Left forelimb (tissue), 1 donor: Measurements from ENCODE around the gene VDAC1.
"Not testable (repeated sequence)": the region's sequence is repeated elsewhere in the genome, so short reads cannot be mapped to it uniquely, and the experiment has no call there.

Source experiments
- DNase-seq: peaks from one replicate; pipeline ENCODE4 v3.0.0-alpha.2; 2018; ENCODE audit warnings: low spot score

VDAC1 gene

DNA sequence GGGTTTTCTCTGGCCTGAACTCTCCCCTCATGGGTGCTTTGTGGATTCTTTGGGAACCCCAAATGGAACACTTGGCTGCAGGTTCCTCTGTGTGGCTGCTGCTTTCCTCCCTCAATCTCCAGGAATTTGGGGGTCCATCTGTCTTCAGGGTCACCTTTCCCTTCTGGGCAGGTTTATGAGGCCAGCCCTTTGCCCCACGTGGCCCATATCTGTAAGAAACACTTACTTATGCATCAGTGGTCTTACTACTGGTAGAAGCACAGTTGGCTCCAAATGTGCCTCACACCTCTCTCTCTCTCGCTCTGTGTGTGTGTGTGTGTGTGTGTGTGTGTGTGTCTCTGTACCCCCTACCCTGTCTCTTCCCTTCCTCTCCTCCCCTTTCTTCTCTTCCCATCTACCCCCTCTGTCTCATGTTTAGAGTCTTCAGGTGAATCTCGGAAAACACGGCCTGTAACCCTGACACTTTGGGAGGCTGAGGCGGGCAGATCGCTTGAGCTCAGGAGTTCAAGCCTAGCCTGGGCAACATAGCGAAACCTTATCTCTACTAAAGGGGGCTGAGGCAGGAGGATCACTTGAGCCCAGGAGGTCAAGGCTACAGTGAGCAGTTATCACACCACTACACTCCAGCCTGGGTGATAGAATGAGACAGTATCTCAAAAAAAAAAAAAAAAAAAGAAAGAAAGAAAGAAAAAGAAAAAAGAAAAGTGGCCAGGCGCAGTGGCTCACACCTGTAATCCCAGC lies 63.1 kb downstream of the VDAC1 start:
- no peak for DNase-seq

DNA sequence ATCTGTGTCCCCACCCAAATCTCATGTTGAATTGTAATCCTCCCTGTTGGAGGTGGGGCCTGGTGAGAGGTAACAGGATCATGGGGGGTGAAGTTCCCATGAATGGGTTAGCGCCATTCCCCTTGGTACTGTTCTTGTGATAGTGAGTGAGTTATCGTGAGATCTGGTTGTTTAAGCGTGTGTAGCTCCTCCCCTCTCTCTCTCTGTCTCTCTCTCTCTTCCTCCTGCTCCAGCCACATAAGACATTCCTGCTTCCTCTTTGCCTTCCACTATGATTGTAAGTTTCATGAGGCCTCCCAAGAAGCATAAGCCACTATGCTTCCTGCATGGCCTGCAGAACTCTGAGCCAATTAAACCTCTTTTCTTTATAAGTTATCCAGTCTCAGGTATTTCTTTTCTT lies 65.1 kb downstream of the VDAC1 start:
- no peak for DNase-seq

DNA sequence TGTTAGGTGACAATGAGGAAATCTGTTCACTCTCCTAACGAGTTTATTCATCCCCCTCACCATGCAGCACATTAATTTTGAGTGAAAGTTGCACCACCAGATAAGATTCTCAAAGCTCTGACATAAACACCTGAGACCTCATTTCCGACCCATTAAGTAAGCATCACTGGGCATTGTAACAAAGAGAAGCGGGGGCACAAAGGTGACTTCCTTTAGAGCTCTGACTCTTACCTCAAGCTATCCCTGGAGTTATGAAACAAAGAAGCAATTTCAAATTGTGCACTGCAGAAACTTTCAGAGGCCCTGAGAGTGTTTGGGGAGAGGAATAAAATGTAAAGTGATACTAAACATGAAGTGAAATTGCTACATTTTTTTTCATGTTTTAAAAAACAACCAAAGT lies 65.8 kb downstream of the VDAC1 start:
- no peak for DNase-seq

DNA sequence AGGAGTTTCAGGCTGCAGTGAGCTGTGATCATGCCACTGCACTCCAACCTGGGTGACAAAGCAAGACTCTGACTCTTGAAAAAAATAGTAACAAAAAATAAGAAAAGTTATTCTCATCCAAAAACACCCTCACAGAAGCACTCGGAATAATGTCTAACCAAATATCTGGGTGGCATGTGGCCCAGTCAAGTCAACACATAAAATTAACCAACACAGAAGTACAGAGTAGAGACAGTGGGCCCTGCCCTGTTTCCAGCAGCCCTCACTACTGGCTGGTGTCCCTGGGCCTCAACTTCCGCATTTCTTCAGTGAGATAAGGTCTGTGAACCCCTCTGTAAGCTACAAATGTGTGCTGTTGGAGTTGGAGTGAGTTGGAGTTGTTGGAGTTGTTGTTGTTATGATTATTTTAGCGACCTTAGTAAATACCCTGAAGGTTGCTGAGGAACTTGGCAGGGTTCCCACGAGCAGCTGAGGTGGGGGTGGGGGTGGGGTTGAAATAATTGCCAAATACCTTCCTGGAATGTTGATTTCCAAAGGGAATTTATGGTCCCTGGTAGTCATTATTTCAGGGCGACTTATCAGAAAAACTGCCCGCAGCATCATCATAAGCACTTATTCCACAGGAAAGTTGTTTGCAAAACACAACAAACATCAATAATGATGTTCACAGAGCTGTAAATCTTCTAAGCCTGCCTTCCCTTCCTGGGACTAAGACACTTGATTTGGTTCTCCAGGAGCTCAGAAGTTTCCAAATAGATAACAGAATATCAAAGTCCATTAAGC lies 66.5 kb downstream of the VDAC1 start:
- DNase-seq: no peak

DNA sequence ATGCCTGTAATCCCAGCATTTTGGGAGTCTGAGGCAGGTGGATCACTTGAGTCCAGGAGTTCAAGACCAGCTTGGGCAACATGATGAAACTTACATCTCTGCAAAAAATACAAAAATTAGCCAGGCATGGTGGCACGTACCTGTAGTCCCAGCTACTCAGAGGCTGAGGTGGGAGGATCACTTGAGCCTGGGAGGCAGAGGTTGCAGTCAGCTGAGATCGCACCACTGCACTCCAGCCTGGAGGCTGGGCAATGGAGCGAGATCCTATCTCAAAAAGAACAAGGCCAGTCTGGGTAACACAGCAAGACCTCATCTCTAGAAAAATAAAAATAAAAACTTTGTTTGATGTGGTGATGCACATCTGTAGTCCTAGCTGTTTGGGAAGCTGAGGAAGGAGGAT lies 67.1 kb downstream of the VDAC1 start:
- not testable (repeated sequence) for DNase-seq

DNA sequence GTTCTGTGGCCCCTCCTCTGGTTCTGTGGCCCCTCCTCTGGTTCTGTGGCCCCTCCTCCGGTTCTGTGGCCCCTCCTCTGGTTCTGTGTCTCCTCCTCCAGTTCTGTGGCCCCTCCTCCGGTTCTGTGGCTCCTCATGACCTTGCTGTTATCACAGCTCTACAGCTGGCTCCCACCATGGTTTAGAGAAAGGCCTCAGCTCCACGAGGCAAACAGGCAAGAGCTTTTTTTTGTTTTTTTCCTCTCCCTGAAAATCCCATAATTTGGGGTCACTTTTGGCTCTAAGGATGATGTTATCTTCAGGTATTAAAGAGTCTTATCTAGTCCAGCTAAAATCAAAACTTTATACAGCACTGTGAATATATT lies 68.1 kb downstream of the VDAC1 start:
- no peak for DNase-seq

DNA sequence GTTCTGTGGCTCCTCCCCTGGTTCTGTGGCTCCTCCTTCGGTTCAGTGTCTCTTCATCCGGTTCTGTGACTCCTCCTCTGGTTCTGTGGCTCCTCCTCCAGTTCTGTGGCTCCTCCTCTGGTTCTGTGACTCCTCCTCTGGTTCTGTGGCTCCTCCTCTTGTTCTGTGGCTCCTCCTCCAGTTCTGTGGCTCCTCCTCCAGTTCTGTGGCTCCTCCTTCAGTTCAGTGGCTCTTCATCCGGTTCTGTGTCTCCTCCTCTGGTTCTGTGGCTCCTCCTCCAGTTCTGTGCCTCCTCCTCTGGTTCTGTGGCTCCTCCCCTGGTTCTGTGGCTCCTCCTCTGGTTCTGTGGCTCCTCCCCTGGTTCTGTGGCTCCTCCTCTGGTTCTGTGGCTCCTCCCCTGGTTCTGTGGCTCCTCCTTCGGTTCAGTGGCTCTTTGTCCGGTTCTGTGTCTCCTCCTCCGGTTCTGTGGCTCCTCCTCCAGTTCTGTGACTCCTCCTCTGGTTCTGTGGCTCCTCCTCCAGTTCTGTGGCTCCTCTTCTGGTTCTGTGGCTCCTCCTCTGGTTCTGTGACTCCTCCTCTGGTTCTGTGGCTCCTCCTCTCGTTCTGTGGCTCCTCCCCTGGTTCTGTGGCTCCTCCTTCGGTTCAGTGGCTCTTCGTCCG lies 68.7 kb downstream of the VDAC1 start:
- DNase-seq: not testable (repeated sequence)

DNA sequence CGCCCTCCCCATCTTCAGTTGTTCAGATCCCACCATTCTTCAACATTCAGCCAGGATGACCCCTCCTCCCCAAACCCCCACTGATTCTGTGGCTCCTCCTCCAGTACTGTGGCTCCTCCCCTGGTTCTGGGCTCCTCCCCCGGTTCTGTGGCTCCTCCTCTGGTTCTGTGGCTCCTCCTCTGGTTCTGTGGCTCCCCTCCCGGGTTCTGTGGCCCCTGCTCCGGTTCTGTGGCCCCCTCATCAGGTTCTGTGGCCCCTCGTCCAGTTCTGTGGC lies 69.2 kb downstream of the VDAC1 start:
- no peak for DNase-seq

DNA sequence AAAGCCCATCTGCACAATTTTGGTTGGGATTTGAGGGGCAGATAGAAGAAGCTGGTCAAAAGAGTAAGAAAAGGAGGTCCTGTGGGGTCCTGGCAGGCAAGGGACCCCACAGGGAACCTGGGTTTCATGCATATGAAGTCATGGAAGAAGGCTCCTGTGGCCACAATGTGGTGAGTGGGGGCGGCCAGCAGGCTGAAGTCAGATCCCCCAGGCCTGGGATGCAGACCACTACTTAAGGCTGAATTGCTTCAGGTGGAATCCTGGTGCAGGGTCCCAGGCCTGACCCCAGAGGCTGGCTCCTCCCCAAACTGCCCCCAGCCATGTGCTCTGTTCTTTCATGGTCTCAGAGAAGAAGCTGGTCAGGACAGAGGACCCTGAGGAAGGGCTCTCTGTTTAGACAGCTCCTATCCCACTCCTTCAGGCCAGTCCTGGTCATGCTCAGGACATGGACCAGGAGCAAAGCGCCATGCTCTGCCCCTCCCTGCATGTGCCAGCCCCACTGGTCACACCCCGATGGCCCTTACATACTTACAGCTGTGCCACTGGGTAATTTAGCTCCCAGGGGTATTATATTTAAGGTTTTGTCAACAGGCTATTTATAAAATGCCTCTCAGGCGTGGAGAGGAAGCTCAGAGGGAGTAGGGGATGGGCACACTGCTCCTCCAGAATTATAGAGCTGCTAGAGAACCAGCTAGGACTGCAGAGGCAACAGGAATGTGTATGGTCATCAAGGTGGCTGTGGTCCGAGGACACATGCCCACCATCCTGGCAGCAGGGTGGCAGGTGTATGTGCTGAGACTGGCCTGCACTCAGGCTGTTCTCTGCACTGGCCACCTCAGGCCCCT lies 69.7 kb downstream of the VDAC1 start:
- DNase-seq: no peak

DNA sequence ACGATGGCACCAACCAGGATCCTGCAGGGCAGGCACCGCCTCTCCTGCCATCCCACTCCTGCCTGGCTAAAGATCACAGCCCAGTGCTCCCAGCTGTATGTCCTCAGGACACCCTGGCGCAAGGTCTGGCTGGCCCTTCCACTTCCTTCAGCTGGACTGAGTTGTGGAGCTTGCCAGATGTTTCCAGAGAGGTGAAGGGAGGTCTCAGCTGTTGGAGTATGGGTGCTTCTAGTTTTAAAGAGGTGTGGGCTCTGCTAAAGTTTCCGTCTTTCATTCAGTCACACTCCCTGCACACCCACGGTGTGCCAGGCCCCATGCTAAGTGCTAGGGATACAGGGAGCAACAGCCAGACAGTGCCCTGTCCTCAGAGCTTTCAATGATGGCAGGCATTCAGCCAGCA lies 70.5 kb downstream of the VDAC1 start:
- no peak for DNase-seq

DNA sequence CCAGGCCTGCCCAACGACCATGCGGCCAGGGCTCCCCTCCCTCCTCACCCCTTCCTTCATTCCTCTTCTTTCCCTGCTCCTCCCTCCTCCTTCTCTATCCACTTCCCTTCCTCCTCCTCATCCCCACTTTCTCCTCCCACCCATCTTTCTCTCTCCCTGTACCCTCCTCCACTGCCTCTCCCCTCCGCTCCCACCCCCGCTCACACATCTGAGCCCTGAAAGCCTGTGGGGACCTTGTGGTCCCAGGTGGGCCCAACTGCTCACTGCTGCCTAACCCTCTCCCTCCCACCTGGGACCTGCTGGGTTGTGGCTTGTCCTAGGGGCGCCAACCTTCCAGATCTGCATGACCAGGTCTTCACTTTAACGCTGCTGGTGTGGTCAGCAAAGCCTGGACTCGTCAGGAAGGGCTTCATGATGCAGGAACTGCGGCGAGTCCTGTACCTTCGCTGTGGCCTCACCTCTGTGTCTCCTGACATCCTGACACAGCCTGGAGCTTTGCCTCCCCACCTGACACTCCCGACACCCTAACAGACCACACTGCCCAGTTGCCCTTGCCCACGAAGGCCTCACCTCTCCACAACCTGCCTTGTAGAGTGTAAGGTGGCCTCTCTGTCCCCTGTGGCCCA lies 71.0 kb downstream of the VDAC1 start:
- DNase-seq: no peak

DNA sequence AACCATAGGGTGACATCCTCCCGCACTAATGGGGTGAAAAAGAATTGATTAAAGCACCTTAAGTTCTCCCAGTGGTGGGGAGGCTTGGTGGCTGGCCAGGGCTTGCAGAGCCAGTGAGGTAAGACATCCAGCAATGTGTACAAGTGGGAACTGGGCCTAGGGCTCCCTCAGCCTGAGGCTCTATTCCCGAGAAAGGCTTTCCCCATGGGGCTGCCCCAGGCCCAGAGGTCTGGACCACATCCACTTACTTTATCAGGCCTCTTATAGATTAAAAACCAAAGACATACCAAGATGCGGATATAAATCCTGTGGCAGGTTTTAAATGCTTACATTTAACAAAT lies 71.6 kb downstream of the VDAC1 start:
- DNase-seq: no peak

DNA sequence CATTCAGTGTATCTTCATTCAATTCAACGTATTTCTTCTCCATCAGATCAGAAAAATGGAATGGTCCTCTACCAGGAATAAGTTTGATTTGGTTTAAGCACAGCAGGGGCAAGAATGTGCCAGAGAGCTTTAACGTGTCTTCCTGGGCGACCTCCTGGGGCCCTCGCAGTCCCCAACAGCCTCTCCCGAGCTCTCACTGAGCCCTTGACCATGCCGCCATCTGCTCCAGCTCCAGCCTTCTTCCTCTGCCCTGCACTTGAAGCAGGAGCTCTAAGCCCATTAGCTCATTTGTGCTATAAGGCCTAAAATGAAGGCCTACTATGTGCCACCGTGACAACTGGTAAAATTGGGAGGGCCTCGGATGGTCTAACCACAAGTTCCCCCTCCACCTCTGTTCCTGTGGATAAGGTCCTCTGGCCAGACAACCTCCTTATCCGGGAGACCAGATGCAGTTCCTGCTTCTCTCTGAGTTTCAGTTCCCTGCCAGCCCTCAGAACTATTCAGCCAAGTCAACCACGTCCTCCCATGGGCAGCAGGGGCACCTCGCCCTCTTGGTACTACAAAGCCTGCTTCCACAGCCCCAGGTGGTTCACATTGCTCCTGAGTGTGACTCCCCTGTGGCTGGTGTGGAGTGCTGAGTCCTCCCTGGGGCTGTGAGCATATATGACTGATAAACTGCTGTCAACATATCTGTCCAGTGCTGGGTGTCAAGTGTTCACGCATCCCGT lies 72.2 kb downstream of the VDAC1 start:
- no peak for DNase-seq

DNA sequence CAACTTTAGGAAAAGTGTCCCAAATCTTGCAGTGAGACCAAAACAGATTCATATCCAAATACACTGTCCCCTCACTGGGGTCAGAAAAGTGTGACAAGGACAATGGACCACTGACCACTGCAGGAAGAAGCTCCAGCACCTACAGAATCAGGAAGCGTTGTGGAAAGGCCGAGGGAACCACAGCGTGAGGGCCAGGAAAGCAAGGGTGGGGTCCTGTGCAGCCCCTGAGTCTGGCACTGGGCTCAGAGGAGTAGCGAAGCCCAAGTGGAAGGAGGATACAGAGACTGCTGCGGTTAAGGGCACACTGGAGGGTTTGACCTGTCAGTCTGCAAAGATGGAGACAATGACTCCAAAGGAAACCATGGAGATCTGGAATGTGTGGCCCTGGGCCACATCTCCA lies 73.2 kb downstream of the VDAC1 start:
- DNase-seq: no peak

DNA sequence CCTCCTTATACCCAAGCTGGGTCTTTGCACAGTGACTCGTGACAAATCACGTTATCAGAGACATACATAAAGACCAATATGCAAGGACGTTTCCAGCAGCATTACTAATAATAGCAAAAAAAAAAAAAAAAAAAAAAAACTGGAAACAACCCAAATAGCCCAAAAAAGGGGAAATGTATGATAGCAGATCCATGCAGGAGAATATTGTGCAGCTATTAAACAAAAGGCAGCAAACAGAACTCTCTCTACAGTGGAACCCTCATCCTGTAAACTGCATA lies 74.0 kb downstream of the VDAC1 start:
- no peak for DNase-seq

DNA sequence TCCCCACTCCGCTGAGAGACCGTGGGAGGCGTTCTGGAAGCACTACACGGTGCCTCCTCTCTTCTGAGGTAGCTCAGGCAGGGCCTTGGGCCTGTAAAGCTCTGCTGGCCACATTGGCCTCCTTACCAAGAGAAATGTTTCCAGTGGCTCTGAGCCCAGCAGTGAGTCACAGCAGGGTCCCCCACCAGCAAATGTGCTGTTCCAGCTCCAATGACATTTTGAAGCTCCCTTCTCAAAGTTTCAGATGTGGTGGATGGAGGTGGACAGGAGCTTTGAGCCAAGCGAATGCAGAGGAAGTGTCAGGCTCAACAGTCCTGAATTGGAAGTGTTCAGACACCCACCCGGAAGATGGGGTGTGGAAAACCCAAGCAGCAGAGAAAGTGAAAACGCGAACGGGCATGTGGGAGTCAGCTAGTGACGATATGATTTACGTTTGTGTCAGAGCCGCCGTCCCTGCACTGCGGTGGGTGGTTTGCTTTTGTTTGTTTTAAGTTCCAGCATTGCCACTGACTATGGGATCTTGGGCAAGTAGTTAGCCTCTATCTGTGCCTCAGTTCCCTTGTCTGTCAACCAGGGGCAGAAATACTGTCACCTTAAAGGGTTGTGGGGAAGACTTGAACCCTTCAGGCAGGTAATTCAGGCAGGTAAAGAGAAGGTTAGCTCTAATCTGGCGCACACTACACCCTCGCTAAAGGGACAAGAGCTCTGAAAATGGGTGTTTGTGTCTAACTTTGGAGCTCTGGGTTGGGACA lies 74.5 kb downstream of the VDAC1 start:
- no peak for DNase-seq

DNA sequence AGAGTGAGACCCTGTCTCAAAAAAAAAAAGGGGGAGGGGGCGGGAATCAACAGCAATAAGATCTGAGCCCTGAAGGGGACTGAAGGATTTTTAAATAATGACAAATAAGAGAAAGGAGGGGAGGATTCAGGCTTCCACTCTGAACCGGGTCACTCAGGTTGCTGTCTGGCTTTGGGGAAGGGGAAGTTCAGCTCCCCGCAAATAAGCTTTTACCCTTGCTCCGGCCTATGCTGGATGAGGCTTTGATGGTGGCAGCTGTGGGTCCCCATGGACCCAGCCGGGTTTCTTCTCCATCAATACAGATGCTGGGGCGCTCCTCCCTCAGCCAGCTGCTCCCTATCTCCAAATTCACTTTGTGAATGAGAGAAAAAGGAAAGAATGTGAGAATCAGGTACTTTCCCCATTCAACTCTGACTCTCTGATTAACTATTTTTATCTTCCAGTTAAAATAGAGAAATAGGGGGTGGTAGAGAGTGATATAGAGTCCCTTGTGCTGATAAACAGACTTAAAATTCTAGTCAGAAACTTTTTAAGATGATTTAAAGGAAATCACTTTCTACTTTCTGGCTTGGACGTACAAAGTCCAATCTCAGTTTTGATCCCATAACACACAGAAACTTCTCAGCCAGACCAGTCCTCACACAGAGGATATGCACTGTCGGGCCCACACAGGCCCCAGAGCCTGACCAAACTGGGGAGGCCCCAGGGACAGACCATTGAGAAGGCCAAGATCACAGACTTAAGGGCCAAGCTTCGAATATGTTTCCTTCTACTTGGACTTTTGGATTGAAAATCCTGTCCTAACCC lies 76.0 kb downstream of the VDAC1 start:
- DNase-seq: no peak

DNA sequence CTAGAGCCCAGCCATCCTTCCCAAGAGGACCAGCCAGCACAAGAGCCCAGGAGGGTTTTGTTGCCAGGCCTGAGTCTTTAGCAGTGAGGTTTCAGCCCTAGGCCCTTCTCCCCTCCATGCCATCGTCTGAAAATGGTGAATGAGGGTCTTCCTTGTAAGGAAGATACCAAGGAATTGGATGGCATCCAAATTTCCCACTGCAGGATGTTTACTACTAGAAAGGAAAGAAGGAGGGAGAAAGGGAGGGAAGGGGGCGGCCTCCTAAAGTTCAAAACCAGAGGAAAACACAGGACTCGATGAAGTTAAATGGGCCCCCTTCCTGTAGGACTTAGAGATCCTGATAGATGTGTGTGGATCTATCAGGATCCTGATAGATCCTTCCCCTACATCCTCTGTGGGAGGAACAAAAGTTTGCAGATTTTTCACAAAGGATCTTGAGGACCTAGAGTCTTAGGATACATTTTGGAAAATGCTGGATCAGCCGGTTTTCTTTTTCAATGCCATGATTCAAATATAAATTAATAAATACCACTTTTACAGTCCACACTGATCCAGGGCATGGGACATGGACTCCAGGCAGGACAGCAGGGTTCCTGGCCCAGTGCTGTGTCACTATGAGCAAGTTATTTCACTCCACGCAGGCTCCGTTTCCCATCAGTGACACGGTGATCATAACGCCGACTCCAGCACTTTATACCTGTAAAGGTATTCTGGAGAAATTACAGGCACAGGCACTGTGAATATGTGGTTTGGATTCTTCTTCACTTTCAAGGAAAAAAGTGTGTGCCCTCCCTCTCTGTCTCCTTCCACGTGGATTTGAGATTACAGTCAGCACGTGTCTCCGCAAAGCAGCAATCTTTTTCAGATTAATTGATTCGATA lies 77.2 kb downstream of the VDAC1 start:
- DNase-seq: no peak
